Mucosa of stomach (tissue), 1 donor: ENCODE data around the gene OTUB1.
A peak's percentile ranks its signal among the peaks of the same experiment; 100 is the strongest.

Experiments
- H3K27me3 ChIP-seq: one replicate; pipeline ENCODE4 v1.7.0; 2013; ENCODE audit warnings: mild to moderate bottlenecking, low read length; ENCODE audit not compliant: control insufficient read depth, insufficient read depth
- H3K36me3 ChIP-seq: one replicate; pipeline ENCODE4 v1.7.0; 2013; ENCODE audit warnings: low read length; ENCODE audit not compliant: control insufficient read depth, insufficient read depth
- H3K4me1 ChIP-seq: one replicate; pipeline ENCODE4 v1.7.0; 2013; ENCODE audit warnings: mild to moderate bottlenecking, low read length; ENCODE audit not compliant: control insufficient read depth, insufficient read depth
- H3K4me3 ChIP-seq: one replicate; pipeline ENCODE4 v1.7.0; 2013; ENCODE audit warnings: low read length
- H3K9ac ChIP-seq: one replicate; pipeline ENCODE4 v1.7.0; 2013; ENCODE audit warnings: mild to moderate bottlenecking, low read length, moderate library complexity
- H3K9me3 ChIP-seq: one replicate; pipeline ENCODE4 v1.7.0; 2013; ENCODE audit warnings: mild to moderate bottlenecking, low read length, moderate library complexity; ENCODE audit not compliant: control insufficient read depth
- donor health status: Pancreatic carcinoma.

Gene OTUB1

DNA sequence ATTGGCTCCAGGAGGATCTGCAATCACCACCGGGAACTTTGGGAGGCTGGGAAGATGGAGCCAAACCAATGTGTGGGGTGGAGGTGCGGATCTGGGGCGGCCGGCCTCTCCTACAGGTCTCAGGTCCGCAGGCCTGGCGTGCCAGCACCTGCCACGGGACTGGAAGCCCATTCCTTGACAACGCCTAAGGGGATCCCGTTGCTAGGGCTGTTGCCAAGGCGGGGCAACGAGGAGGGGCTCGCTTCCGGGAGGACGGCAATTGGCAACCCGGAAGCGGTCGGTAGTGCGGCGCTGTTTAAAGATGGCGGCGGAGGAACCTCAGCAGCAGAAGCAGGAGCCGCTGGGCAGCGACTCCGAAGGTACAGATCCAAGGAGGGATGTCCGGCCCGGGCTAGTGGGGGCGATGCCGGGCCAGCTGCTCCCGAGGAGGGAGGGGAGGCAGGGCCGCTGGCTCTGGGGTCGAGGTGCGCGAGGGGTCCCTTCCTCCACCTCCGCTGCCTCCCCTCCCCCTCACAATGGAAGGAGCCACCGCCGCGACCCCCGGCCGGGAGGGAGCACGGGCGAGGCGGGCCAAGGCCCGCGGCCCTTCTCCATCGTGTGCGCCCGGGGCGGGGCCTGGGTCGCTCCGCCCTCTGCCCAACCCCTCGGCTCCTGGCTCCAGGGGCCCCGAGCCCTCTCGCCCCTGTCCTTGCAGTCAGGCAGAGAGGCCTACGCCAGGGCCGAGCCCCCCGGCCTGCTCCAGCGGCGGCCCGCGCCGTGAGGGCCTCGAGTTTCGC, at the start of gene OTUB1:
Gene OTUB1 (plus strand): TSS at position 283 of the 776 bp plus-strand sequence. CDS start 19 bp downstream, at position 302.
- peaks cover 11% of the 10 kb centered on the region for H3K4me1 ChIP-seq
- H3K9me3 ChIP-seq: no peaks in the 10 kb centered on the region
- H3K27me3 ChIP-seq: no peaks in the 10 kb centered on the region
- peak within 1 kb of the TSS; percentile 87 for H3K9ac ChIP-seq
- H3K4me3 ChIP-seq: peak within 1 kb of the TSS; percentile 65
- H3K36me3 ChIP-seq: no peaks in the 10 kb centered on the region

GRCh38 chr11:63937713-63938478, 48.3 kb upstream of the OTUB1 start:
- peak overlapping the region; percentile 51 for H3K9ac ChIP-seq
- H3K4me1 ChIP-seq: peaks cover 5% of the 10 kb centered on the region
- H3K36me3 ChIP-seq: no peaks in the 10 kb centered on the region
- no peaks in the 10 kb centered on the region for H3K9me3 ChIP-seq
- H3K4me3 ChIP-seq: peak overlapping the region; percentile 45
- no peaks in the 10 kb centered on the region for H3K27me3 ChIP-seq

DNA sequence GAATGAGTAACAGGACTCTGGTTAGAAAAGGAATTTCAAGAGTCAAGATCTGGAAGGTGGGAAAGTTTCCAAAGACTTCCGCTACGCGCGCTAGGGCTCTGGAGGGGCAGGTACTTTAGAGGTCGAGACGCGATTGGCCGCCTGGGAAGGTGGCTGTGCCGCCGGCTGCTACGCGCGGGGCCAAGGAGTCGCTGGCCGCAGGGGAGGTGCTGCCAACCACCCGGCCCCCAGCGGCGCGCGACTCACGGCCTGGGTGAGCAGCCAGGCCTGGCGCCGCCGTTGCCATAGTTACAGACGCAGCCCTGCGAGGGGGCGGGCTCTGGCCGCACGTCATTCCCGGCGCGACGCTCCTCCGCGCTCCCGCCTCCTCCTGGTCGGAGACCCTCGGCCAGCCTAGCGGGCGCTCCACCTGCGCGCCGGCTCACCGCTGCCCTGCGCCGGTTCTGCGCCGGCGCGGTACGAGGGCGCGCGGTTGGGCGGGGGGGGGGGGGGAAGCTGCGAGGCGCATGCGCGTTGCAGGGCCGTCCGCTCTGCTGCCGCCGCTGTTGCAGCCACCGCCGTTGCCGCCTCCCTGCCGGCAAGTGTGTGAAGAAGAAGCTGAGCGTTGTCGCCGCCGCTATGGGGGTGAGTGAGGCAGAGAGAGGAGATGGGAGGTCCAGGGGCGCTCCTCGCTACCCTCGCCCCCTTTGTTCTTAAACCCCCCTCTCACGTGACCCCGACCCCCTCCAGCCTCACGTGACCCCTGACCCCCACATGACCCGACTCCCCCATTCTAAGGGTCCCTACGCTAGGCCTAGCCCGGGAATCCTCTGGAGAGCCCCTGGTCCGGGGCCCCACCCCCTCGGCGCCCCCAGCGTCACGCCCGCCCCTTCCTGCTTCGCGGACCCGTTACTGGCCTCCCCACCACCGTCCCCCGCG, 47.5 kb upstream of the OTUB1 start, which contains the start of gene NAA40:
Gene NAA40 (plus strand): TSS at position 524 of the 918 bp plus-strand sequence. CDS start 95 bp downstream, at position 619.
- Histone ChIP-seq H3K9me3 (no peaks in the 10 kb centered on the region), H3K4me1 (peaks cover 5% of the 10 kb centered on the region), H3K27me3 (no peaks in the 10 kb centered on the region), H3K9ac (peak within 1 kb of the TSS; percentile 80), H3K36me3 (no peaks in the 10 kb centered on the region), H3K4me3 (peak within 1 kb of the TSS; percentile 45)

- H3K36me3 ChIP-seq: no peaks in the 10 kb centered on the region
Observed at GRCh38 chr11:63939397-63939891, 46.8 kb upstream of the OTUB1 start.

GRCh38 chr11:63940786-63941185, 45.5 kb upstream of the OTUB1 start:
- Histone ChIP-seq H3K9me3 (no peaks in the 10 kb centered on the region), H3K9ac (no peak overlapping the region), H3K4me1 (peaks cover 14% of the 10 kb centered on the region), H3K27me3 (no peaks in the 10 kb centered on the region), H3K36me3 (no peaks in the 10 kb centered on the region), H3K4me3 (no peak overlapping the region)

More at GRCh38 chr11:63939397-63939891, 46.8 kb upstream of the OTUB1 start:
- peak overlapping the region; percentile 44 for H3K4me3 ChIP-seq
- H3K9me3 ChIP-seq: no peaks in the 10 kb centered on the region
- peak overlapping the region; percentile 80 for H3K9ac ChIP-seq
- no peaks in the 10 kb centered on the region for H3K27me3 ChIP-seq
- peaks cover 5% of the 10 kb centered on the region for H3K4me1 ChIP-seq

- Histone ChIP-seq H3K4me3 (no peak overlapping the region), H3K36me3 (no peaks in the 10 kb centered on the region), H3K9ac (no peak overlapping the region), H3K9me3 (no peaks in the 10 kb centered on the region), H3K4me1 (peaks cover 15% of the 10 kb centered on the region), H3K27me3 (no peaks in the 10 kb centered on the region)
Observed at GRCh38 chr11:63941901-63942300, 44.3 kb upstream of the OTUB1 start.

GRCh38 chr11:63942803-63943202, 43.4 kb upstream of the OTUB1 start:
- Histone ChIP-seq H3K27me3 (no peaks in the 10 kb centered on the region), H3K9me3 (no peaks in the 10 kb centered on the region), H3K4me3 (no peak overlapping the region), H3K36me3 (no peaks in the 10 kb centered on the region), H3K4me1 (peaks cover 15% of the 10 kb centered on the region), H3K9ac (no peak overlapping the region)

- H3K4me3 ChIP-seq: no peak overlapping the region
- H3K36me3 ChIP-seq: no peaks in the 10 kb centered on the region
- H3K4me1 ChIP-seq: peaks cover 11% of the 10 kb centered on the region
- H3K27me3 ChIP-seq: no peaks in the 10 kb centered on the region
- H3K9me3 ChIP-seq: no peaks in the 10 kb centered on the region
- no peak overlapping the region for H3K9ac ChIP-seq
Observed at GRCh38 chr11:63944987-63945386, 41.3 kb upstream of the OTUB1 start.

DNA sequence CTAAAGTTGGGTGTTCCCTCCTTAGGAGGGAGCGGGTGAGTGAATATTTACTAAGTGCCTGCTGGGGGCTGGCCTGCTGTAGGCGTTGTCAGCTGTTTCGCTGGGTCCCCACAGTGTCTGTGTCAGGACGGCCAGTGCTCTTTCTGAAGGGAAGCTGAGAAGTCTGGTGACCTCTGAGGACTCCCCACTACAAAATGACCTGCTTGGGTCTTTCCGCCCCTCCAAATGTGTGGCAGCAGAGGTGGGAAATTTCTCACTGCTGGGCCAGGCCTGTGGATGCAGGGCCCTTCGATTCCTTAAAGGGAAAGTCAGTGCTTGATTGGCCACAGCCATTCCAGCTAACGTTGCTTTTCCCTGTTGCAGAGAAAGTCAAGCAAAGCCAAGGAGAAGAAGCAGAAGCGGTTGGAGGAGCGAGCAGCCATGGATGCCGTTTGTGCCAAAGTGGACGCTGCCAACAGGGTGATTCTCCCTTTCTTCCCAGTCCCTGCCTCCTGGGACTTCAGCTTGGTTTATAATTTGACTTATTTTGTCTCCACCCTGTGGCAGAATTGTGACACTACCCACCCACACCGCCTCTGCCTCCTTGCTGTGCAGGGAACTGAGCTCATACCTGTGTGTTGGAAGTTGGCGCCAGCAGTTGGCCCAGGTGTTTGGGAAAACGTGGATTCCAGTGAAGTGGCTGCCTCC, 40.6 kb upstream of the OTUB1 start:
- Histone ChIP-seq H3K4me1 (peaks cover 11% of the 10 kb centered on the region), H3K36me3 (no peaks in the 10 kb centered on the region), H3K9me3 (no peaks in the 10 kb centered on the region), H3K4me3 (no peak overlapping the region), H3K9ac (no peak overlapping the region), H3K27me3 (no peaks in the 10 kb centered on the region)

DNA sequence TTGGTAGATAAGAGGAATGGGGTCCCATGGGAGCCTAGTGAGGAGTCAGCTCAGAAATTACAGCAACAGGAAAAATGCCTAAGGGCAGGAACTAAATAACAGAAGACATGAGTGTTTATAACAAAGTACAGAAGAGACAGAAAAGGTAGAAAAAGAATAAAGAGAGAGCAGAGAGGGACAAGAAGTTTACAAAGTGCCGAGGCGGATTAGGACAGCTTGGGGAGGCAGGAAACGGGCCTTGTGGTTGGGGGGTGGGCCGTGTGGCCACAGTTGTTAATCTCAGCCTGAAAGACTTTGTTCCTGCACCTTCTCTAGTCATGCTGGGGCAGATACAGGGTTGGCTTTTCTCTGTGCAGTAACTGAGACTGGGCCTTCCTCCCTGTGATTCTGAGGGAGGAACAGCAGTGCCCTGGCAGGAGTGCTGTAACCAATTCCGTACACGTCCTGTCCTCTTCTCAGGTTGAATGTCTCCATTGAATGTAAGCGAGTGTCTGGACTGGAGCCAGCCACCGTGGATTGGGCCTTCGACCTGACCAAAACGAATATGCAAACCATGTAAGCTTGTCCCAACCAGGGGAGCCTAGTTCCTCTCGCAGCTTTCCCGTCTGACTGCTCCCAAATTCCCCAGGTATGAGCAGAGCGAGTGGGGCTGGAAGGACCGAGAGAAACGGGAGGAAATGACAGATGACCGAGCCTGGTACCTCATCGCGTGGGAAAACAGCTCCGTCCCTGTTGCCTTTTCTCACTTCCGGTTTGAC, 34.3 kb upstream of the OTUB1 start:
- Histone ChIP-seq H3K36me3 (peaks cover 13% of the 10 kb centered on the region), H3K27me3 (no peaks in the 10 kb centered on the region), H3K9ac (no peak overlapping the region), H3K4me3 (no peak overlapping the region), H3K4me1 (no peaks in the 10 kb centered on the region), H3K9me3 (no peaks in the 10 kb centered on the region)
